Stomach (tissue), 9 donors: ENCODE results near the gene ACSBG1. TPM values are rescaled to one million over a fixed set of nuclear protein-coding genes. Genes with fewer than 3 reads are reported as not detected.

ENCODE experiments used
- DNase-seq, 2 donors: peaks; one replicate each; pipeline versions ENCODE4 v3.0.0 to v3.0.0-alpha.2; 2013 to 2019
- H3K27ac ChIP-seq, 5 donors: fragments of 200-600 bp in 4 of 5; sonication (generic) in 4 of 5; one replicate each; pipeline ENCODE4 v1.5.1; 2013 to 2019; ENCODE audit warnings: mild to moderate bottlenecking in 1 of 5, moderate library complexity in 1 of 5
- H3K27me3 ChIP-seq, 3 donors: fragments of 200-600 bp; sonication (generic); one replicate each; pipeline ENCODE4 v1.5.1; 2017 to 2019; ENCODE audit warnings: mixed run types in 1 of 3
- H3K36me3 ChIP-seq, 4 donors: fragments of 200-600 bp; sonication (generic); 1 replicate in 3 of 4; 2 replicates in 1 of 4; pipeline ENCODE4 v1.5.1; 2016 to 2019
- H3K4me1 ChIP-seq, 4 donors: fragments of 200-600 bp; sonication (generic); one replicate each; pipeline ENCODE4 v1.5.1; 2016 to 2019
- H3K4me3 ChIP-seq, 4 donors: fragments of 200-600 bp; sonication (generic) in 3 of 4; one replicate each; pipeline ENCODE4 v1.5.1; 2016 to 2019; ENCODE audit warnings: mild to moderate bottlenecking in 1 of 4
- H3K9me3 ChIP-seq, 4 donors: fragments of 200-600 bp; sonication (generic); one replicate each; pipeline ENCODE4 v1.5.1; 2016 to 2019
- EP300 ChIP-seq: sonication (generic); formaldehyde crosslinking; IDR thresholded peaks from one replicate; pipeline ENCODE4 v1.6.1; 2017; ENCODE audit warnings: antibody characterized with exemption
- POLR2A ChIP-seq, 4 donors: fragments of 450-650 bp; IDR thresholded peaks; one replicate each; pipeline ENCODE4 v1.6.1; 2016; ENCODE audit warnings: antibody characterized with exemption in 4 of 4, control low read depth in 2 of 4, mild to moderate bottlenecking in 1 of 4, moderate library complexity in 1 of 4
- POLR2AphosphoS5 ChIP-seq, 3 donors: sonication (generic); formaldehyde crosslinking; IDR thresholded peaks; one replicate each; pipeline ENCODE4 v1.6.1; 2016; ENCODE audit warnings: antibody characterized with exemption in 3 of 3
- WGBS, 5 donors: extraction: QIAGEN DNeasy Blood & Tissue Kit in 3 of 5; methylation state at CpG; one replicate each; pipeline versions ENCODE4 v1.1.5 to v1.1.7; 2013 to 2018; 5-methylcytosine and 5-hydroxymethylcytosine counted together
- intact Hi-C: fragments of 100-400 bp; cut with DNase I; formaldehyde crosslinking; loops from one replicate; pipeline ENCODE4 v1.15.1; 2023; ENCODE audit warnings: low total_unique reads
- polyA plus RNA-seq, 3 donors: library from polyadenylated mRNA; stranded (reverse); fragments of 200-250 nt; gene quantifications; one replicate each; pipeline ENCODE4 v1.2.3, GENCODE V29; 2013
- total RNA-seq, 5 donors: library from RNA; depleted of rRNA; stranded (reverse); fragments of >200 nt; gene quantifications; one replicate each; pipeline versions ENCODE4 v1.1.0 to v1.2.3, GENCODE V29; 2014 to 2016
- TF ChIP-seq, protein P1 (sequence below), 7 experiments: fragments of 450-650 bp in 4 of 7; fragments of 200-600 bp in 3 of 7; sonication (generic) in 3 of 7; IDR thresholded peaks; one replicate each; pipeline ENCODE4 v1.5.1; 2016 to 2019; ENCODE audit warnings: antibody characterized with exemption in 7 of 7, control low read depth in 2 of 7, mild to moderate bottlenecking in 1 of 7
- donor health status: healthy with polysubstance abuse.
- donor health status: Bipolar disorder and iron deficiency.
- donor health status: healthy.

ACSBG1 gene
- total and polyA plus RNA-seq, 8 donors: under 0.01 to 1.5 (median 0.15) TPM; not detected in 3

DNA sequence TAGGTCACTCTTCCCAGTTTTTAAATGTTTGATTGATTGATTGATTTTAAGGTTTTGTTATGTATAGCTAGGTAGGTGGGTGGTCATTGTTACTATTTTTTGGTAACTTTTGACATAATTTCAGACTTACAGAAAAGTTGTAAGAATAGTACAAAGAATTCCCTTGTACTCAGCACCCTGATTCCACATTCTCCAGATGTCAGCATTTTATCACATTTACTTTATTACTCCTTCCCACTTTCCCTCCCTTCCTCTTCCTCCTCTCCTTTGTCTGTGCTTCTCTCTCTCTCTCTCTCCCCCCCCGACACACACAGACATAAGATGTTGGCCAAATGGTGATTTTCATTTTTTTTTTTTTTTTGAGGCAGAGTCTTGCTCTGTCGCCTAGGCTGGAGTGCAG is 70.4 kb downstream of the ACSBG1 start:
- no peak overlapping the region for H3K27ac ChIP-seq
- TF ChIP-seq, protein P1, sequence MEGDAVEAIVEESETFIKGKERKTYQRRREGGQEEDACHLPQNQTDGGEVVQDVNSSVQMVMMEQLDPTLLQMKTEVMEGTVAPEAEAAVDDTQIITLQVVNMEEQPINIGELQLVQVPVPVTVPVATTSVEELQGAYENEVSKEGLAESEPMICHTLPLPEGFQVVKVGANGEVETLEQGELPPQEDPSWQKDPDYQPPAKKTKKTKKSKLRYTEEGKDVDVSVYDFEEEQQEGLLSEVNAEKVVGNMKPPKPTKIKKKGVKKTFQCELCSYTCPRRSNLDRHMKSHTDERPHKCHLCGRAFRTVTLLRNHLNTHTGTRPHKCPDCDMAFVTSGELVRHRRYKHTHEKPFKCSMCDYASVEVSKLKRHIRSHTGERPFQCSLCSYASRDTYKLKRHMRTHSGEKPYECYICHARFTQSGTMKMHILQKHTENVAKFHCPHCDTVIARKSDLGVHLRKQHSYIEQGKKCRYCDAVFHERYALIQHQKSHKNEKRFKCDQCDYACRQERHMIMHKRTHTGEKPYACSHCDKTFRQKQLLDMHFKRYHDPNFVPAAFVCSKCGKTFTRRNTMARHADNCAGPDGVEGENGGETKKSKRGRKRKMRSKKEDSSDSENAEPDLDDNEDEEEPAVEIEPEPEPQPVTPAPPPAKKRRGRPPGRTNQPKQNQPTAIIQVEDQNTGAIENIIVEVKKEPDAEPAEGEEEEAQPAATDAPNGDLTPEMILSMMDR (IDR thresholded peaks at IDR 0.05): no peak
- TF ChIP-seq EP300: no peak
- no peak for TF ChIP-seq POLR2A (IDR thresholded peaks at IDR 0.05)
- no peak for TF ChIP-seq POLR2AphosphoS5 (IDR thresholded peaks at IDR 0.05)
- H3K36me3 ChIP-seq: peaks cover 73 to 100% (median 99%) of the 10 kb centered on the region in 4 donors
- no peaks in the 10 kb centered on the region for H3K27me3 ChIP-seq
- H3K4me1 ChIP-seq: no peaks in the 10 kb centered on the region
- intact Hi-C loops: no loop called here
- 91 to 100% (median 97%) methylated on average over 2 of the region's 2 CpGs for WGBS, 5 donors
- no peak for DNase-seq
- H3K4me3 ChIP-seq: no peak overlapping the region
- H3K9me3 ChIP-seq: no peaks in the 10 kb centered on the region

DNA sequence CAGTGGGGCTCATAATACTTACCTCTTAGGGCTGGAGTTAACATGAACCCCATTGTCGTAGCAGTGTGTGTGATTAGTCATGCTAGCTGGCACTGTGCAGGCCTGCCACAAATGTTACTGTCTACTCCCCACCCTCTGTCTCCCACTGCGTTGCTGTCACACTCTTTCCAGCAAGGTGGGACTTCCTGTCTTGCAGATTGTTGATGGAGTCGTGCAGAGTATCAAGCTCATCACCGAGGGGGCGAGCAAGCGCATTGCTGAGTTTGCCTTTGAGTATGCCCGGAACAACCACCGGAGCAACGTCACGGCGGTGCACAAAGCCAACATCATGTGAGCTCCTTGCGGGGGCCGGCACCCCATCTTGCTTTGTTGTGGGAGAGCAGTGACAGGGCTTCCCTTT is 72.3 kb downstream of the ACSBG1 start:
- Histone ChIP-seq H3K4me1 (no peaks in the 10 kb centered on the region), H3K36me3 (peaks cover 70 to 100% (median 96%) of the 10 kb centered on the region in 4 donors), H3K4me3 (no peak overlapping the region), H3K27me3 (no peaks in the 10 kb centered on the region), H3K27ac (no peak overlapping the region), H3K9me3 (no peaks in the 10 kb centered on the region)
- WGBS, 5 donors: 84 to 94% (median 92%) methylated on average over 13 of the region's 13 CpGs
- intact Hi-C loops: no loop called here
- DNase-seq: no peak
- no peak for TF ChIP-seq POLR2AphosphoS5 (IDR thresholded peaks at IDR 0.05)
- TF ChIP-seq EP300: no peak
- TF ChIP-seq POLR2A (IDR thresholded peaks at IDR 0.05): no peak
- TF ChIP-seq, protein P1 (IDR thresholded peaks at IDR 0.05): no peak

DNA sequence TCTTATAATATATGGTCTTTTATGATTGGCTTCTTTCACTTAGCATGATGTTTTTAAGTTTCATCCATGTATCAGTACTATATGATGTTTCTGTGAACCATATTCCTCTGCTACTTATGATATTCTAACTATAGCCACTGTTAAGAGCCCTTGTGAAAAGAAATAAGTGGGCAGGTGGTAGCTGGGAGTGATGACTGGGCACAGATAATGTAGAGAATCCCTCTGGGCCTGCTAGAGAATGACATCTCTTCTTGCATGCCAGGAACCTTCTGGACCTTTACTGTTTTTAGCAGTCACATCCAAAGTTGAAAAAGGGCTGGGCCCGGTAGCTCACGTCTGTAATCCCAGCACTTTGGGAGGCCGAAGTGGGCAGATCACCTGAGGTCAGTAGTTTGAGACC is 75.0 kb downstream of the ACSBG1 start:
- intact Hi-C loops: no loop called here
- Histone ChIP-seq H3K9me3 (no peaks in the 10 kb centered on the region), H3K27me3 (no peaks in the 10 kb centered on the region), H3K36me3 (peaks cover 47 to 90% (median 81%) of the 10 kb centered on the region in 4 donors), H3K27ac (no peak overlapping the region), H3K4me3 (no peak overlapping the region), H3K4me1 (peaks cover 0 to 20% (median 8%) of the 10 kb centered on the region in 4 donors)
- no peak for DNase-seq
- TF ChIP-seq, protein P1 (IDR thresholded peaks at IDR 0.05): no peak
- 92 to 100% (median 98%) methylated on average over 3 of the region's 3 CpGs for WGBS, 5 donors

DNA sequence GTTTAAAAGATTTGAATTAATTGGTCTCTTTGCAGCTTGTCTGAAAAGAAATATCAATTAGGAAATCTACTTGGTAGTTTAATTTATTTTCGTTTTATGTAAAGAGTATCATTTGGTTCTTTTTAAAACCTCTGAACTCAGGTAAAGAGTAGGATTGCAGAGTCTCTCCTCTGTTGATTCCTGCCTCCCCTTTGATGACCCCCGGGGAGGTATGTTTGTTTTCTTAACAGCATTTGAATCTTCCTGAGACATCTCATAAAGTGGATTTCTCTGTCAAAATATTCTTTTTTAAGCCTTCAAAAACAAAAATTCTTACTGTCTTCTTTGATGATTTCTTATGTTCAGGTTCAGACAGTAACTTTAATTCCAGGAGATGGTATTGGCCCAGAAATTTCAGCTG is 77.2 kb downstream of the ACSBG1 start:
- TF ChIP-seq POLR2AphosphoS5 (IDR thresholded peaks at IDR 0.05): no peak
- TF ChIP-seq, protein P1 (IDR thresholded peaks at IDR 0.05): no peak
- DNase-seq: no peak
- H3K9me3 ChIP-seq: no peaks in the 10 kb centered on the region
- intact Hi-C loops: no loop called here
- H3K36me3 ChIP-seq: peaks cover 36 to 68% (median 60%) of the 10 kb centered on the region in 4 donors
- no peaks in the 10 kb centered on the region for H3K27me3 ChIP-seq
- WGBS, 5 donors: 18 to 48% (median 33%) methylated on average over 2 of the region's 2 CpGs
- peaks cover 0 to 20% (median 10%) of the 10 kb centered on the region in 4 donors for H3K4me1 ChIP-seq
- H3K4me3 ChIP-seq: no peak overlapping the region
- no peak overlapping the region for H3K27ac ChIP-seq
